HFF-Myc (cell line): ENCODE data around the gene PPP1R7.
"Not testable (repeated sequence)": the region's sequence is repeated elsewhere in the genome, so short reads cannot be mapped to it uniquely, and the experiment has no call there.

Experiments
- DNase-seq: peaks from one replicate; pipeline ENCODE4 v3.0.0-alpha.2; 2011; ENCODE audit warnings: low read depth; ENCODE audit errors: extremely low read depth
- H3K4me3 ChIP-seq: replicated peaks from 2 replicates; pipeline ENCODE4 v1.5.1; 2011; ENCODE audit warnings: low read depth, mild to moderate bottlenecking, control low read depth, low read length
- TF ChIP-seq, protein P1 (sequence below): IDR thresholded peaks from 2 replicates; pipeline ENCODE4 v1.5.1; 2012; ENCODE audit warnings: mild to moderate bottlenecking, low read depth, low read length, control low read depth; ENCODE audit errors: missing control alignments

Gene PPP1R7, protein sequence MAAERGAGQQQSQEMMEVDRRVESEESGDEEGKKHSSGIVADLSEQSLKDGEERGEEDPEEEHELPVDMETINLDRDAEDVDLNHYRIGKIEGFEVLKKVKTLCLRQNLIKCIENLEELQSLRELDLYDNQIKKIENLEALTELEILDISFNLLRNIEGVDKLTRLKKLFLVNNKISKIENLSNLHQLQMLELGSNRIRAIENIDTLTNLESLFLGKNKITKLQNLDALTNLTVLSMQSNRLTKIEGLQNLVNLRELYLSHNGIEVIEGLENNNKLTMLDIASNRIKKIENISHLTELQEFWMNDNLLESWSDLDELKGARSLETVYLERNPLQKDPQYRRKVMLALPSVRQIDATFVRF

DNA sequence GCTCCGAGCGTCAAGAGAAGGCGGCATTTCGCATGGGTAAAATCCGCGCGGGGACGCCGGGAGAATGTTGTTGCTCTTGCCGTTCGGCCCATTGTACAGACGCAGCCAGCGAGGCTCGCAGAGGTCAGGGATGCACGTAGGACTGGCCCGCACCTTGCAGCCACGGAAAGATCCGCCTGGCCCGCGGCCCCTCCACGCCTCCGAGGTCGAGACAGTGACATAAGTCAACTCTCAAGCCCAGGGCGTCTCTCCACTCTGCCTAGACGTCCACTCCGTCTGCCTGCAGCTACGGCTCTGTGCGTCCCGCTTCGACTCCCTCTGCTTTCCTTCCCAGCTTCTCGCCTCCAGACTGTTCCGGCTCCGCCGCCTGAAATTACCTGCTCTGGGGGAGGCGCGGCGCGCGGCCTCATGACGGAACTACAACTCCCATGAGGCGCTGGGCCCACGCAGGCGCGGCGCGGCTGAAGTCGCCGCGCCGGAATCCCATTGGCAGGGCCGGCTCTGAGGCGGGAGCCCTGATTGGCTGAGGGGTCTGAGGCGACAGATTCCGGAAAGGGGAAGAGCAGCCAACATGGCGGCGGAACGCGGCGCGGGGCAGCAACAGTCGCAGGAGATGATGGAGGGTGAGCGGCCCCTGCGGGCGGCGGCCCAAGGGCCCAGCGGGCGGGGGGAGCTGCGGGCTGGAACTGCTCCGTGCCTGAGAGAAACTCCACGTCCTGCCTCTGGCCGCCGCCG lies at the start of gene PPP1R7:
Gene PPP1R7 (plus strand): TSS at position 543 of the 735 bp plus-strand sequence. CDS start 29 bp downstream, at position 572.
- peak within 1 kb of the TSS; percentile 87 for H3K4me3 ChIP-seq
- peak; percentile 68 for DNase-seq
- TF ChIP-seq, protein P1, sequence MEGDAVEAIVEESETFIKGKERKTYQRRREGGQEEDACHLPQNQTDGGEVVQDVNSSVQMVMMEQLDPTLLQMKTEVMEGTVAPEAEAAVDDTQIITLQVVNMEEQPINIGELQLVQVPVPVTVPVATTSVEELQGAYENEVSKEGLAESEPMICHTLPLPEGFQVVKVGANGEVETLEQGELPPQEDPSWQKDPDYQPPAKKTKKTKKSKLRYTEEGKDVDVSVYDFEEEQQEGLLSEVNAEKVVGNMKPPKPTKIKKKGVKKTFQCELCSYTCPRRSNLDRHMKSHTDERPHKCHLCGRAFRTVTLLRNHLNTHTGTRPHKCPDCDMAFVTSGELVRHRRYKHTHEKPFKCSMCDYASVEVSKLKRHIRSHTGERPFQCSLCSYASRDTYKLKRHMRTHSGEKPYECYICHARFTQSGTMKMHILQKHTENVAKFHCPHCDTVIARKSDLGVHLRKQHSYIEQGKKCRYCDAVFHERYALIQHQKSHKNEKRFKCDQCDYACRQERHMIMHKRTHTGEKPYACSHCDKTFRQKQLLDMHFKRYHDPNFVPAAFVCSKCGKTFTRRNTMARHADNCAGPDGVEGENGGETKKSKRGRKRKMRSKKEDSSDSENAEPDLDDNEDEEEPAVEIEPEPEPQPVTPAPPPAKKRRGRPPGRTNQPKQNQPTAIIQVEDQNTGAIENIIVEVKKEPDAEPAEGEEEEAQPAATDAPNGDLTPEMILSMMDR, result no peak

DNA sequence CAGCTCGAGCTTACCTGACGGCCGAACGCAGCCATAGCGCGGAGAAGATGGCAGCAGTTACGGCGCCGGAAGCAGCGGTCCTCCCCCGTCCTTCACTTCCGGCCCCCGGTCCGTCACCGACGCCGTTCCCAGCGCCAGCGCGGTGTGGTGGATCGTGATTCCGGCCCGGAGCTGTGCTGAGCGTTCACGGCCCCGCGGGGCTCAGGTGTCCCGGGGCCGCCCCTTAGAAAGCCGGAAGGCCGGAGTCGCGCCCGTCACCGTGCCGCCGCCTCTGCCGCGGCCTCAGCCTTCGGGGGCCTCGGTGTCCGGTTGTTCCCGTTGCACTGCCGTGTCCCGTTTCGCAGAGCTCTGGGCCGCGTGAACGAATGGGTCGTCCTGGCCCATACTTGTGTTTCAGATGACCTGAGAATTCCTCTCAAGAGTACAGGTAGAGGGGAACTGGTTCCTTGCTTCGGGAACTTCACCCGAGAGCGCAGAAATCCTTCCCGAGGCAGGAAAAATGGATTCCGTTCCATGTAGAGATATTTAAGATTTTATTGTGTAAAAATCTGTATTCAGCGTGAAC lies 47.9 kb upstream of the PPP1R7 start, which contains the start of gene MTERF4:
Gene MTERF4 (minus strand): TSS at position 49 of the 565 bp plus-strand sequence. CDS start 14 bp downstream, at position 35.
- TF ChIP-seq, protein P1, result no peak
- DNase-seq, result peak; percentile 49
- H3K4me3 ChIP-seq, result peak within 1 kb of the TSS; percentile 72

DNA sequence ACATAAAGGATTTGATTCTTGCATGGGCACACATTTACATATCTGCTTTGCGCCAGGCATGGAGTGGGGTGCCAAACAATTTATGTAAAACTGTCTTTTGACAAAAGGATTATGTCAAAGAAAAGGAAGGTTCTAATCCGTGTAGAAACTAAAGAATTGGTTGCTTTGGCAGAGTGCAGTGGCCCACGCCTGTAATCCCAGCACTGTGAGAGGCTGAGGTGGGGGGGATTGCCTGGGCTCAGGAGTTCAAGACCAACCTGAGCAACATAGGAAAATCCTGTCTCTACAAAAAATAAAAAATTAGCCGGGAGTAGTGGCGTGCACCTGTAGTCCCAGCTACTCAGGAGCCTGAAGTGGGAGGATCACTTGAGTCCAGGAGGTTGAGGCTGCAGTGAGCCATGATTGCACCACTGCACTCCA lies 47.1 kb upstream of the PPP1R7 start:
- TF ChIP-seq, protein P1, result no peak
- peak overlapping the region; percentile 72 for H3K4me3 ChIP-seq
- no peak for DNase-seq

DNA sequence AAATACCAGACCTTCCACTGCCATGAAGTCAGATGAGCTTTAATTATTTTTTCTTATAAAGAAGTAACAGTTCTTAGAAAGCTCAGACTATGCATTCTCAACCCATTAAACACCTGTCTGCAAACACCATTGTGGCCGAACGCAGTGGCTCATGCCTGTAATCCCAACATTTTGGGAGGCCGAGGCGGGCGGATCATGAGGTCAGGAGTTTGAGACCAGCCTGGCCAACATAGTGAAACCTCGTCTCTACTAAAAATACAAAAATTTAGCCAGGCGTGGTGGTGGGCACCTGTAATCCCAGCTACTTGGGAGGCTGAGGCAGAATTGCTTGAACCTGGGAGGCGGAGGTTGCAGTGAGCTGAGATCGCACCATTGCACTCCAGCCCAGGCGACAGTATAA lies 45.7 kb upstream of the PPP1R7 start:
- DNase-seq, result not testable (repeated sequence)

DNA sequence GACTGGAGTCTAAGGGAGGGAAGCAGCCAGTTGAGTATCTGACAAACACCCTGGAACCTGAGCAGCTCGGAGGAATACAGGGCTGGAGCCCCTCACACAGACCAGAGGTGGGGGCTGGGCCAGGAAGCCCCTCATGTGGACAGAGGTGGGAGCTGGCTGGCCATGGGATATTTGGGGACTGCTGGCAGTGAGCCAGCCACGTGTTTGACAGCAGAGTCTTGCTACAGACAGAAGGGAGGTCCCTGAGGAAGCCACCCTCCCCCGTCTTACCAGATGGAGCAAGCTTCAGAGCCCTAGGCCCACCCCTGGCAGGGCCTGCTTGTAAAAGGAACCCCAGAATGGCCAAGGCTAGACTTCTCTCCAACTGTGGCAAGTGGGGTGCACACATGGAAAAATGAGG lies 44.6 kb upstream of the PPP1R7 start:
- TF ChIP-seq, protein P1, result no peak
- DNase-seq, result no peak
- no peak overlapping the region for H3K4me3 ChIP-seq

More for the DNA sequence above, 45.7 kb upstream of the PPP1R7 start:
- not testable (repeated sequence) for H3K4me3 ChIP-seq

DNA sequence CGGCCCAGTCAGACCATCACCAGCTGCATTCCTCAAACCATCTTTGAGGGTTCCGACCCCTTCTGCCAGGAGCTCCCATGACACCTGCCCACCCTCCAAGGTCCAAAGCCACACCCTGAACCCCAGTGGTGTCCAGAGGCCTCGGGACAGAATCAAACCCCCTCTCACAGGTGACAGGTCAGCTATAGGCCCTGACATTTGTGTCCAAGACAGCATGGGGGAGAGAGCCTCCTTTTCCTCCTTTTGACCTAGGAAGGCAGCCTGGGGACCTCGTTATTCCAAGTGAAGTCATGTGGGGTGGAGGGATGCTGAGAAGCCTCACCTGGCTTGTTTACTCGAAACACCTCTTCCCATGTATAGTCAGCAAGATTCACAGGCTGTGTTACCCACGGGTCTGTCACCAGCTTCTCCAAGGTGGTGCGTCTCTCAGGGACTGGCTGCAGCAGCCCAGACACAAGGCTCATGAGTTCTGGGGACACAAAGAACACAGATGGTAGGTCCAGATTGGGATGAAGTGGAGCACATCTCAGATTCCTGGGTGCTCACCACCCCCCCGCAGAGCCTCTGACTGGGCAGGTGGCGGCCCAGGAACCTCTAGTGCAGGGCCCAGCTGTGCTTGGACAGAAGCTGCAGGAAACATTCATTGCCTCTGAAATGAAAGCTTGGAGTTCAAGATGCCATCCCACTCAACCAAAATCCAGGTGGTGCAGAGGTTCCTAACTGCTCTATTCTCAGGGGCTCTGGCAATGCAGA lies 43.1 kb upstream of the PPP1R7 start:
- DNase-seq, result no peak
- H3K4me3 ChIP-seq, result no peak overlapping the region
- TF ChIP-seq, protein P1, result no peak
